Fibroblast of lung (primary cell): Measurements from ENCODE around the gene DDOST. TPM values are rescaled to one million over a fixed set of nuclear protein-coding genes. Genes with fewer than 3 reads are reported as not detected.

Source experiments
- DNase-seq, 2 donors: peaks; one replicate each; pipeline versions ENCODE4 v3.0.0 to v3.0.0-alpha.2; 2010; ENCODE audit warnings: low read depth in 2 of 2
- H2AFZ ChIP-seq: 2 replicates; pipeline ENCODE4 v1.5.1; 2012; ENCODE audit warnings: low read length, control low read depth, inconsistent platforms
- H3K27ac ChIP-seq: 2 replicates; pipeline ENCODE4 v1.5.1; 2011; ENCODE audit warnings: low read length, control low read depth; ENCODE audit not compliant: insufficient read depth
- H3K27me3 ChIP-seq: 2 replicates; pipeline ENCODE4 v1.5.1; 2011; ENCODE audit warnings: mild to moderate bottlenecking, low read length; ENCODE audit not compliant: control insufficient read depth, insufficient read depth
- H3K36me3 ChIP-seq: 2 replicates; pipeline ENCODE4 v1.5.1; 2011; ENCODE audit warnings: low read length; ENCODE audit not compliant: control insufficient read depth, insufficient read depth
- H3K4me1 ChIP-seq: 2 replicates; pipeline ENCODE4 v1.5.1; 2011; ENCODE audit warnings: low read length; ENCODE audit not compliant: control insufficient read depth, insufficient read depth; ENCODE audit errors: extremely low read depth
- H3K4me2 ChIP-seq: 2 replicates; pipeline ENCODE4 v1.5.1; 2011; ENCODE audit warnings: low read length, control low read depth; ENCODE audit not compliant: insufficient read depth; ENCODE audit errors: extremely low read depth
- H3K4me3 ChIP-seq, 4 experiments: fragments of 200-600 bp in 1 of 4; sonication (generic) in 1 of 4; replicated peaks in 1 of 4; 2 replicates each; pipeline ENCODE4 v1.5.1; 2011 to 2016; ENCODE audit warnings: low read length in 4 of 4, low read depth in 3 of 4, mild to moderate bottlenecking in 3 of 4, control low read depth in 2 of 4, inconsistent platforms in 1 of 4, mixed read lengths in 1 of 4; ENCODE audit not compliant: insufficient read depth in 1 of 4; ENCODE audit errors: control extremely low read depth in 1 of 4
- H3K79me2 ChIP-seq: 2 replicates; pipeline ENCODE4 v1.5.1; 2012; ENCODE audit warnings: mild to moderate bottlenecking, low read length, inconsistent platforms; ENCODE audit not compliant: control insufficient read depth, insufficient read depth
- H3K9ac ChIP-seq: 2 replicates; pipeline ENCODE4 v1.5.1; 2011; ENCODE audit warnings: mild to moderate bottlenecking, low read length, control low read depth; ENCODE audit not compliant: insufficient read depth
- H3K9me3 ChIP-seq: 2 replicates; pipeline ENCODE4 v1.5.1; 2012; ENCODE audit warnings: low read depth, low read length; ENCODE audit not compliant: control insufficient read depth, insufficient read depth
- H4K20me1 ChIP-seq: 2 replicates; pipeline ENCODE4 v1.5.1; 2011; ENCODE audit warnings: low read length; ENCODE audit not compliant: control insufficient read depth, insufficient read depth; ENCODE audit errors: extremely low read depth
- EZH2 ChIP-seq: IDR thresholded peaks from 2 replicates; pipeline ENCODE4 v1.5.1; 2012; ENCODE audit warnings: low read length, control low read depth, mild to moderate bottlenecking; ENCODE audit errors: missing control alignments
- polyA plus RNA-seq, 2 donors: library from polyadenylated mRNA; depleted of rRNA in 1 of 2; stranded (reverse) in 1 of 2; unstranded in 1 of 2; fragments of >200 nt; gene quantifications; 2 replicates each; pipeline ENCODE4 v1.2.1, GENCODE V29; 2011 to 2012; ENCODE audit warnings: missing spikeins in 1 of 2
- total RNA-seq: library from RNA; depleted of rRNA; stranded (reverse); fragments of >200 nt; gene quantifications from 2 replicates; pipeline ENCODE4 v1.2.1, GENCODE V29; 2014
- TF ChIP-seq, protein P1 (sequence below), 2 donors: IDR thresholded peaks in 1 of 2; conservative IDR thresholded peaks in 1 of 2; 1 replicate in 1 of 2; 2 replicates in 1 of 2; pipeline ENCODE4 v1.5.1; 2011 to 2012; ENCODE audit warnings: low read length in 2 of 2, control low read depth in 1 of 2, inconsistent platforms in 1 of 2, low read depth in 1 of 2, mild to moderate bottlenecking in 1 of 2

Gene DDOST
- total and polyA plus RNA-seq, 2 donors (not counting 1 experiment from before 2014, with no cell fraction given), result 319 to 372 TPM

DNA sequence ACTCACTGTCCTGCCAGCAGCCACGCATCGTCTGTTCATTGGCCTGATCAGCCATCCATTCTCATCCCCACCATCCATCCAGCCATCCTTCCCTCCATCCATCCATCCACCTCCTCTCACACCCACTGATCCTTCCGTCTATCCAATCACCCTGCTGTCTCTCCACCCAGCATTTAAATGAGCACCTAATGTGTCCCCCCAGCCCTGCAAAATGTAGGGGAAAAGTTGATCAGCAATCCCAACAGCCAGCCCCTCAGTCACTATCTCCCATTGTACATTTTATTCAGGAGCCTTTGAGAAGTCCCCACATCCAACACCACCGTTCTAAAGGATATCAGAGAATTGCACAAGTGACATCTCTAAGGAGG, 11.1 kb upstream of the DDOST start:
- Histone ChIP-seq H3K9me3 (no peaks in the 10 kb centered on the region), H3K36me3 (no peaks in the 10 kb centered on the region), H4K20me1 (no peaks in the 10 kb centered on the region), H3K27ac (no peak overlapping the region), H2AFZ (no peak overlapping the region), H3K79me2 (no peaks in the 10 kb centered on the region), H3K4me3 (no peak overlapping the region), H3K9ac (no peak overlapping the region), H3K4me1 (no peaks in the 10 kb centered on the region), H3K4me2 (no peak overlapping the region), H3K27me3 (no peaks in the 10 kb centered on the region)
- TF ChIP-seq, protein P1, sequence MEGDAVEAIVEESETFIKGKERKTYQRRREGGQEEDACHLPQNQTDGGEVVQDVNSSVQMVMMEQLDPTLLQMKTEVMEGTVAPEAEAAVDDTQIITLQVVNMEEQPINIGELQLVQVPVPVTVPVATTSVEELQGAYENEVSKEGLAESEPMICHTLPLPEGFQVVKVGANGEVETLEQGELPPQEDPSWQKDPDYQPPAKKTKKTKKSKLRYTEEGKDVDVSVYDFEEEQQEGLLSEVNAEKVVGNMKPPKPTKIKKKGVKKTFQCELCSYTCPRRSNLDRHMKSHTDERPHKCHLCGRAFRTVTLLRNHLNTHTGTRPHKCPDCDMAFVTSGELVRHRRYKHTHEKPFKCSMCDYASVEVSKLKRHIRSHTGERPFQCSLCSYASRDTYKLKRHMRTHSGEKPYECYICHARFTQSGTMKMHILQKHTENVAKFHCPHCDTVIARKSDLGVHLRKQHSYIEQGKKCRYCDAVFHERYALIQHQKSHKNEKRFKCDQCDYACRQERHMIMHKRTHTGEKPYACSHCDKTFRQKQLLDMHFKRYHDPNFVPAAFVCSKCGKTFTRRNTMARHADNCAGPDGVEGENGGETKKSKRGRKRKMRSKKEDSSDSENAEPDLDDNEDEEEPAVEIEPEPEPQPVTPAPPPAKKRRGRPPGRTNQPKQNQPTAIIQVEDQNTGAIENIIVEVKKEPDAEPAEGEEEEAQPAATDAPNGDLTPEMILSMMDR (conservative IDR thresholded peaks at IDR 0.05 in 1 of 2, IDR thresholded peaks at IDR 0.05 in 1 of 2; ENCODE audit: low read depth in 1 of 2, low read length in 2 of 2), result no peak
- TF ChIP-seq EZH2, result no peak
- DNase-seq, result no peak

DNA sequence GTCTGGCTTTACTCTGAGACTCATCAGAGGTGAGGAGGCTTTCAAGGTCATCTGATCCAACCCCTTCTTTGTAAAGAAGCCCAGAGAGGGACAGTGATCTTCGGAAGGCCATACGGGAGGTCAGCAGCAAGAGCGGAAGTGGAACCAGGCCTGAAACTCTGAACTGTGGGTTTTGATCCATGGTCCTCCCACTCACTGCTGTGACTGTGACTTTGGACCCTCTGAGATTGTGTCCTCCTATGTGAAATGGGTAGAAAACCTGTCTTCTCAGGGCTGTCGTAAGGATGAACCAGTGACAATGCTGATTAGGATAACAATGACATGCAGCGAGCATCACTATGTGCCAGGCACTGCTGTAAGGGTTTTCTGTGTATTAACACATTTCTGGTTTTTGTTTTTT, 9.8 kb upstream of the DDOST start:
- H3K27me3 ChIP-seq, result no peaks in the 10 kb centered on the region
- H2AFZ ChIP-seq, result no peak overlapping the region
- no peak overlapping the region for H3K4me2 ChIP-seq
- H3K4me1 ChIP-seq, result no peaks in the 10 kb centered on the region
- H3K9me3 ChIP-seq, result no peaks in the 10 kb centered on the region
- no peak overlapping the region for H3K4me3 ChIP-seq
- DNase-seq, result no peak
- no peak overlapping the region for H3K27ac ChIP-seq
- H3K79me2 ChIP-seq, result no peaks in the 10 kb centered on the region
- no peaks in the 10 kb centered on the region for H4K20me1 ChIP-seq
- H3K36me3 ChIP-seq, result no peaks in the 10 kb centered on the region
- no peak for TF ChIP-seq EZH2
- TF ChIP-seq, protein P1 (conservative IDR thresholded peaks at IDR 0.05 in 1 of 2, IDR thresholded peaks at IDR 0.05 in 1 of 2; ENCODE audit: low read depth in 1 of 2, low read length in 2 of 2), result no peak
- H3K9ac ChIP-seq, result no peak overlapping the region

DNA sequence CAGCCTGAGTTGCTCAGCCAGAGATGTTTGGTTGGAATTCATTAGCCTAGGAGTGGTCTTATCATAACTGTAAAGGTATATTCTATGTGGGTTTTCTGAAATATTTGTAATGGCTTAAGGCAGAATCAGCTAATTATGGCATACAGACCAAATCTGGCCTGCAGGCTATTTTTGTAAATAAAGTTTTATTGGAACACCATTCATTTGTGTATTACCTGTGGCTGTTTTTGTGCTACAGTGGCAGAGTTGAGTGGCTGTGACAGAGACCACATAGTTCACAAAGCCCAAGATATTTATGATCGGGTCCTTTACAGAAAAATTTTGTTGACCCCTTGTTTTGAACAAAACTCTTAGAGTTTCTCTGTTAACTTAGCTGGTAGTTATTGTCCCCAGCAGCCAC, 7.4 kb upstream of the DDOST start:
- H2AFZ ChIP-seq, result no peak overlapping the region
- H3K27me3 ChIP-seq, result no peaks in the 10 kb centered on the region
- no peaks in the 10 kb centered on the region for H3K9me3 ChIP-seq
- no peaks in the 10 kb centered on the region for H3K79me2 ChIP-seq
- no peaks in the 10 kb centered on the region for H3K36me3 ChIP-seq
- H3K4me2 ChIP-seq, result no peak overlapping the region
- no peak for TF ChIP-seq EZH2
- TF ChIP-seq, protein P1 (conservative IDR thresholded peaks at IDR 0.05 in 1 of 2, IDR thresholded peaks at IDR 0.05 in 1 of 2; ENCODE audit: low read depth in 1 of 2, low read length in 2 of 2), result no peak
- H3K4me3 ChIP-seq, result no peak overlapping the region
- H3K9ac ChIP-seq, result no peak overlapping the region
- no peaks in the 10 kb centered on the region for H3K4me1 ChIP-seq
- H3K27ac ChIP-seq, result no peak overlapping the region
- no peaks in the 10 kb centered on the region for H4K20me1 ChIP-seq
- no peak for DNase-seq
